Endothelial cell of umbilical vein (primary cell): Measurements from ENCODE around the gene SLC25A26. TPM values are rescaled to one million over a fixed set of nuclear protein-coding genes. Genes with fewer than 3 reads are reported as not detected.

Source experiments
- BruUV-seq: library from RNA; stranded (reverse); fragments of 400-500 nt; replicated peaks from 2 replicates; lab custom pipeline; 2021; lab: Mats Ljungman, UMichigan
- CTCF ChIA-PET: fragments of 300-600, 350-600 bp; sonication (Branson Sonifier 250); formaldehyde crosslinking; loops from one replicate; lab custom pipeline; 2021; ENCODE audit warnings: antibody characterized with exemption, inconsistent platforms; lab: Charles Lee
- POLR2A ChIA-PET: fragments of 300-600, 350-600 bp; sonication (Branson Sonifier 250); formaldehyde crosslinking; loops from one replicate; lab custom pipeline; 2021; ENCODE audit warnings: antibody characterized with exemption, inconsistent platforms; lab: Charles Lee
- DNase-seq: peaks from one replicate; pipeline ENCODE4 v3.0.0-alpha.2; 2011; ENCODE audit warnings: low read depth, low spot score
- FAIRE-seq: peaks from 2 replicates; lab custom pipeline; 2011; peaks lifted over from hg19 to GRCh38; lab: Jason Lieb, UNC
- H2AFZ ChIP-seq: 2 replicates; pipeline ENCODE4 v1.6.0; 2012; ENCODE audit warnings: low read depth, low read length, control low read depth, inconsistent platforms
- H3K27ac ChIP-seq: 2 replicates; pipeline ENCODE4 v1.5.1; 2011; ENCODE audit warnings: low read depth, mild to moderate bottlenecking, control low read depth, low read length, moderate library complexity; ENCODE audit not compliant: insufficient read depth
- H3K27me3 ChIP-seq, 2 experiments: 2 replicates each; pipeline versions ENCODE4 v1.6.0 to v1.6.1; 2011; ENCODE audit warnings: low read length in 2 of 2, mixed read lengths in 1 of 2; ENCODE audit not compliant: control insufficient read depth in 2 of 2, insufficient read depth in 2 of 2
- H3K36me3 ChIP-seq, 2 experiments: 2 replicates in 1 of 2; 3 replicates in 1 of 2; pipeline ENCODE4 v1.5.1; 2011; ENCODE audit warnings: low read length in 2 of 2, mild to moderate bottlenecking in 1 of 2, moderate library complexity in 1 of 2; ENCODE audit not compliant: control insufficient read depth in 2 of 2, insufficient read depth in 2 of 2; ENCODE audit errors: extremely low read depth in 1 of 2
- H3K4me1 ChIP-seq: 3 replicates; pipeline ENCODE4 v1.5.1; 2011; ENCODE audit warnings: mild to moderate bottlenecking, low read length; ENCODE audit not compliant: control insufficient read depth, insufficient read depth; ENCODE audit errors: extremely low read depth
- H3K4me2 ChIP-seq: 2 replicates; pipeline ENCODE4 v1.6.1; 2011; ENCODE audit warnings: low read length, control low read depth, mixed read lengths; ENCODE audit not compliant: insufficient read depth
- H3K4me3 ChIP-seq, 3 experiments: fragments of 200-600 bp in 1 of 3; sonication (generic), shearing (Covaris generic) in 1 of 3; replicated peaks in 1 of 3; 2 replicates each; pipeline ENCODE4 v1.5.1; 2011 to 2016; ENCODE audit warnings: control low read depth in 3 of 3, low read length in 3 of 3, mild to moderate bottlenecking in 2 of 3, inconsistent platforms in 1 of 3, low read depth in 1 of 3, moderate library complexity in 1 of 3; ENCODE audit not compliant: insufficient read depth in 1 of 3
- H3K79me2 ChIP-seq: 2 replicates; pipeline ENCODE4 v1.6.0; 2012; ENCODE audit warnings: low read length, inconsistent platforms; ENCODE audit not compliant: control insufficient read depth, insufficient read depth
- H3K9ac ChIP-seq: replicated peaks from 2 replicates; pipeline ENCODE3; 2011; ENCODE audit warnings: low read length, control low read depth; ENCODE audit not compliant: insufficient read depth; ENCODE audit errors: extremely low read depth
- H3K9me1 ChIP-seq: replicated peaks from 3 replicates; pipeline ENCODE4 v1.6.0; 2011; ENCODE audit warnings: mild to moderate bottlenecking, low read length; ENCODE audit not compliant: control insufficient read depth, insufficient read depth; ENCODE audit errors: extremely low read depth
- H3K9me3 ChIP-seq: replicated peaks from 2 replicates; pipeline ENCODE4 v1.5.1; 2012; ENCODE audit warnings: low read length, inconsistent platforms; ENCODE audit not compliant: control insufficient read depth, insufficient read depth
- H4K20me1 ChIP-seq: replicated peaks from 2 replicates; pipeline ENCODE3; 2011; ENCODE audit warnings: mild to moderate bottlenecking, low read length; ENCODE audit not compliant: control insufficient read depth, insufficient read depth; ENCODE audit errors: extremely low read depth
- EZH2 ChIP-seq: IDR thresholded peaks from 2 replicates; pipeline ENCODE4 v1.6.1; 2012; ENCODE audit warnings: borderline replicate concordance, low read depth, mild to moderate bottlenecking, moderate library complexity, low read length, inconsistent platforms; ENCODE audit not compliant: severe bottlenecking
- FOS ChIP-seq: IDR thresholded peaks from 2 replicates; pipeline ENCODE4 v1.6.1; 2011; ENCODE audit warnings: mild to moderate bottlenecking, low read length, moderate library complexity, borderline replicate concordance; ENCODE audit not compliant: insufficient read depth
- GATA2 ChIP-seq: IDR thresholded peaks from 2 replicates; pipeline ENCODE4 v1.7.0; 2011; ENCODE audit warnings: low read depth, mild to moderate bottlenecking, moderate library complexity, mixed read lengths, low read length; ENCODE audit not compliant: insufficient read length, insufficient read depth
- JUN ChIP-seq: IDR thresholded peaks from 2 replicates; pipeline ENCODE4 v1.6.1; 2011; ENCODE audit warnings: borderline replicate concordance, low read depth; ENCODE audit not compliant: insufficient read length, insufficient read depth
- MYC ChIP-seq: IDR thresholded peaks from one replicate; pipeline ENCODE4 v1.6.1; 2011; ENCODE audit warnings: mild to moderate bottlenecking, low read depth, low read length
- POLR2A ChIP-seq: IDR thresholded peaks from 2 replicates; pipeline ENCODE4 v1.6.1; 2012; ENCODE audit warnings: low read depth, mild to moderate bottlenecking, control low read depth, low read length
- POLR2AphosphoS5 ChIP-seq: IDR thresholded peaks from 2 replicates; pipeline ENCODE4 v1.6.1; 2012; ENCODE audit warnings: low read depth, mild to moderate bottlenecking, control low read depth, low read length, moderate library complexity; ENCODE audit not compliant: insufficient read depth
- dilution Hi-C: fragments of 300-500 bp; cut with MboI; formaldehyde crosslinking; loops from one replicate; pipeline ENCODE4 v1.15.0; 2019; ENCODE audit warnings: low sequenced_read_pairs; ENCODE audit not compliant: extremely low pct_ligation_motif_present
- intact Hi-C: fragments of 100-400 bp; cut with micrococcal nuclease; formaldehyde crosslinking; loops from one replicate; pipeline ENCODE4 v1.10.0; 2022
- polyA plus RNA-seq, 4 experiments: library from polyadenylated mRNA; depleted of rRNA in 3 of 4; stranded (reverse) in 3 of 4; unstranded in 1 of 4; fragments of >200 nt; gene quantifications; 2 replicates each; pipeline versions ENCODE4 v1.2.1 to v1.2.3, GENCODE V29; 2011 to 2012; ENCODE audit warnings: missing spikeins in 1 of 4
- total RNA-seq: library from RNA; stranded (reverse); gene quantifications from 2 replicates; pipeline ENCODE4 v1.2.3, GENCODE V29; 2021
- TF ChIP-seq, protein P1 (sequence below), 2 donors: IDR thresholded peaks; 1 replicate in 1 of 2; 2 replicates in 1 of 2; pipeline ENCODE4 v1.5.1; 2011; ENCODE audit warnings: low read length in 2 of 2, mild to moderate bottlenecking in 2 of 2, moderate library complexity in 2 of 2, control low read depth in 1 of 2, inconsistent platforms in 1 of 2, low read depth in 1 of 2; ENCODE audit not compliant: insufficient read depth in 1 of 2; ENCODE audit errors: extremely low read depth in 1 of 2
- TF ChIP-seq, protein P2 (sequence below): IDR thresholded peaks from 2 replicates; pipeline ENCODE4 v1.6.1; 2011; ENCODE audit not compliant: insufficient read depth, insufficient read length

SLC25A26 gene
- total and polyA plus RNA-seq, 2 donors (not counting 3 experiments of a cell fraction or from before 2014, with no cell fraction given) = 11.8 to 23.5 TPM

DNA sequence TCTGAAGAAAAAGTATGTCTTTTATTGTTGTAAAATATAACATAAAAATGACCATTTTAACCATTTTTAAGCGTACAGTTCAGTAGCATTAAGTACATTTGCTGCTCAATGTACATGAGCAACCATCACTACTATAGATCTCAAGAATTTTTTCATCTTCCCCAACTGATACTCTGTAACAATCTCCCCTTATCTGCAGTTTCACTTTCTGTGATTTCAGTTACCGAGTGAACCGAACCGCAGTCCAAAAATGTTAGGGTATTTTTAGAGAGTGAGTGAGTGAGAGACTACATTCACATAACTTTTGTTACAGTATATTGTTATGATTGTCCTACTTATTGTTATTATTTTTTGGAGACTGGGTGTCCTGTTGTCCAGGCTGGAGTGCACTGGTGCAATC lies 9.0 kb upstream of the SLC25A26 start:
- H3K79me2 ChIP-seq = no peaks in the 10 kb centered on the region
- no TSS peak for BruUV-seq
- TF ChIP-seq EZH2 (no peak), JUN (no peak), MYC (no peak), POLR2AphosphoS5 (no peak), GATA2 (no peak), FOS (no peak), POLR2A (no peak)
- TF ChIP-seq, protein P1, sequence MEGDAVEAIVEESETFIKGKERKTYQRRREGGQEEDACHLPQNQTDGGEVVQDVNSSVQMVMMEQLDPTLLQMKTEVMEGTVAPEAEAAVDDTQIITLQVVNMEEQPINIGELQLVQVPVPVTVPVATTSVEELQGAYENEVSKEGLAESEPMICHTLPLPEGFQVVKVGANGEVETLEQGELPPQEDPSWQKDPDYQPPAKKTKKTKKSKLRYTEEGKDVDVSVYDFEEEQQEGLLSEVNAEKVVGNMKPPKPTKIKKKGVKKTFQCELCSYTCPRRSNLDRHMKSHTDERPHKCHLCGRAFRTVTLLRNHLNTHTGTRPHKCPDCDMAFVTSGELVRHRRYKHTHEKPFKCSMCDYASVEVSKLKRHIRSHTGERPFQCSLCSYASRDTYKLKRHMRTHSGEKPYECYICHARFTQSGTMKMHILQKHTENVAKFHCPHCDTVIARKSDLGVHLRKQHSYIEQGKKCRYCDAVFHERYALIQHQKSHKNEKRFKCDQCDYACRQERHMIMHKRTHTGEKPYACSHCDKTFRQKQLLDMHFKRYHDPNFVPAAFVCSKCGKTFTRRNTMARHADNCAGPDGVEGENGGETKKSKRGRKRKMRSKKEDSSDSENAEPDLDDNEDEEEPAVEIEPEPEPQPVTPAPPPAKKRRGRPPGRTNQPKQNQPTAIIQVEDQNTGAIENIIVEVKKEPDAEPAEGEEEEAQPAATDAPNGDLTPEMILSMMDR (IDR thresholded peaks at IDR 0.05; ENCODE audit: extremely low read depth in 1 of 2, insufficient read depth in 1 of 2, low read depth in 1 of 2, low read length in 2 of 2) = no peak
- TF ChIP-seq, protein P2, sequence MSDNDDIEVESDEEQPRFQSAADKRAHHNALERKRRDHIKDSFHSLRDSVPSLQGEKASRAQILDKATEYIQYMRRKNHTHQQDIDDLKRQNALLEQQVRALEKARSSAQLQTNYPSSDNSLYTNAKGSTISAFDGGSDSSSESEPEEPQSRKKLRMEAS = no peak
- H3K4me1 ChIP-seq = no peaks in the 10 kb centered on the region
- H3K4me3 ChIP-seq = no peak overlapping the region
- POLR2A ChIA-PET = no interaction called here
- dilution Hi-C loops (no loop called here), intact Hi-C loops (no loop called here)
- H3K9me3 ChIP-seq = no peaks in the 10 kb centered on the region
- H3K9me1 ChIP-seq = no peaks in the 10 kb centered on the region
- H3K27me3 ChIP-seq = peaks cover 3 to 7% of the 10 kb centered on the region in 2 experiments
- no peaks in the 10 kb centered on the region for H4K20me1 ChIP-seq
- CTCF ChIA-PET = no interaction called here
- DNase-seq (no peak), FAIRE-seq (no peak)
- no peak overlapping the region for H3K9ac ChIP-seq
- H3K36me3 ChIP-seq = no peaks in the 10 kb centered on the region
- no peak overlapping the region for H3K27ac ChIP-seq
- H3K4me2 ChIP-seq = no peak overlapping the region
- H2AFZ ChIP-seq = no peak overlapping the region
